CD4-positive, alpha-beta T cell treated with Interleukin-21 for 1 hour (primary cell): Measurements from ENCODE around the gene STIP1.

ENCODE experiments used
- DNase-seq: peaks from one replicate; pipeline ENCODE4 v3.0.0-alpha.2; 2020

The STIP1 gene

DNA sequence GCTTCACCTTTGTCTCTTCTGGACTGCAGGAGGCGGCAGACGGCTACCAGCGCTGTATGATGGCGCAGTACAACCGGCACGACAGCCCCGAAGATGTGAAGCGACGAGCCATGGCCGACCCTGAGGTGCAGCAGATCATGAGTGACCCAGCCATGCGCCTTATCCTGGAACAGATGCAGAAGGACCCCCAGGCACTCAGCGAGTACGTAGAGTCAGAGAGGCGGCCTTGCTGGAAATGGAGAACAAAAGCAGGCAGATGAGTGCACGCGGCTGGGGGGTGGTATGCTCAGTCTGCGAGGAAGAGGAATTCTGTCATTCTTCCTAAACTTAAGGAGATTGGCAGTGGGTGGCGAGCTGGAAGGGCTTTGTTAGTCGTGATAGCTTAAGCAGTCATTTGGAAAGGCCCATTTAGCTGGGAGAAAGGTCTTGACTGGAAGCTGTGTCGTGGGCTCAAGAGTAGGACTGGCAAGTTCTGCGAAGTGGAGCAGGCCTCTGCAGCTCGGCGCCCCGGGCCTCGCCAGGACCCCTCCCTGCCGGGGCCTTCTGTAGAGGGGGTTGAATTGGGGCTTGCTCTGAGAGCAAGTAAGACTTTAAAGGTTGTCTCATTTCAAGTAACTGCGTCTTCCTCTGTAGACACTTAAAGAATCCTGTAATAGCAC lies 17.6 kb downstream of the STIP1 start:
- no peak for DNase-seq

DNA sequence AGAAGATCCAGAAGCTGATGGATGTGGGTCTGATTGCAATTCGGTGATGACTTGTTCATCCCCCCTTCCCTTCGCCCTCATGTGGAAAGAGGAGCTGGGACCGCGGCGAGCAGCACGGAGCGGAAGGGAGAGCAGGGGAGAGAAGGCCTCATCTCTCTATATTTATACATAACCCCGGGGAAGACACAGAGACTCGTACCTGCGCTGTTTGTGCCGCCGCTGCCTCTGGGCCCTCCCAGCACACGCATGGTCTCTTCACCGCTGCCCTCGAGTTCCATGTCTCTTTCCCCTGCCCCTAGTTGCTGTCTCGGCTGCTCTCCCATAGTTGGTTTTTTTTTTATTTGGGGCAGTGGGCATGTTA lies 18.1 kb downstream of the STIP1 start:
- DNase-seq = no peak

DNA sequence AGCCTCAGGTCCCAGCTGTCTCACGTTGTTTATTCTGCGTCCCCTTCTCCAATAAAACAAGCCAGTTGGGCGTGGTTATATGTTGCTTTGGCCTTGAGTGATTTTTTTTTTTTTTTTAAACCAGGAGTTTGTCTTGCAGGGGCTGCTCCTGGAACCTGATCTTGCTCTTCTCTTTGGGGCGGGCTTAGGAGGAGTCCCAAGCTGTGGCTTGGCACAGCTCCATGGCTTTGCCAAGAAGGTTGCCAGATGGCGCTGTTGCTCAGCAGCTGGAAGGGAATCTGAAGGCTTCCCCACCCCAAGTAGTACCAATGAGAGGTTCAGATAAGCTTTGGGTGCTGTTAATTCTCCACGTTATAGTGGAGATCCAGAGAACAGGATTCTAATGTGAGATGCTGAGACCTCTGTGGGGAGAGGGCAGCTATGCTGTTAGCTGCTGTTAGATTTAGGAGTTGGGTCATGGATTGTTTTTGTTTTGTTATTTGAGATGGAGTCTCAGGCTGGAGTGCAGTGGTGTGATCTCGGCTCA lies 18.6 kb downstream of the STIP1 start:
- peak; percentile 90 for DNase-seq

DNA sequence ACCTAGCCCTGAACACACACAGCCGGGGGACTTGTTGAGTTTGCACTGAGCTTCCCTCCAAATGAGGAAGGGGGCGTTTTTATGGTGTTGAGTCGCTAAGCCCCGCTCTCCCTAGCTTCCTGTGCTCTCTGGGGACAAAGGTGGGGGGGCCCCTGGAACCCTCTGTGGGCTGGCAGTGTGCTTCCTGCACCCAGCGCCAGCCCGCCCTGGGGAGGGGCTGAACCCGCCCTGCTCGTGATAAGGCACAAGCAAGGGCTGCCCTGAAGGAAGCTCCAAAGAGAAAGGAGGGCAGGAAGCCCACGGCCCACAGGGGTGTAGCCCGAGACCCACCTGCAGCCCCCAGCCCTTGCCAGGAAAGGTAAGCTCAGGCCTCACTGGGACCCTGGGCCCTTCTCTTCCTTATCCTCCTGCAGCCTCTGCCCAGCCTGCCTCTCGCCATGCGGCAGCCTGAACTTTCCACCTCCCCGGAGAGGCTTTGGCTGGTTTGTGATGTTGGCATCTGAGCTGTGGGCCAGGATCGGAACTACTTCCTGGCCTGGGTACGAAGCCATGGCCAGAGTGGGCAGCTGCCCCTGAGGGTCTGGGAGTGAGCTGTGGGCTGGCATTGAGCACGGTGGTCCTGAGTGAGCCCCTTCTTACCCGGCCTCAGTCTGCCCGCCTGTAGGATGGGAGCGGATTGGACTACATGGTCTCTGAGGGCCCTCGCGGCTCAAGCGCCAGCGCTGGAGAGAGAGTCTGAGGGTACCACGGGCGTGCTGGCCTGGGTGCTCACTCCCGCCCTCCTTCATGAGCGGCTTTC lies 20.7 kb downstream of the STIP1 start, which contains the start of gene FERMT3:
FERMT3 (plus strand) TSS at position 265 of the 799 bp plus-strand sequence. CDS start 644 bp downstream, outside the sequence.
- peak; percentile 76 for DNase-seq

DNA sequence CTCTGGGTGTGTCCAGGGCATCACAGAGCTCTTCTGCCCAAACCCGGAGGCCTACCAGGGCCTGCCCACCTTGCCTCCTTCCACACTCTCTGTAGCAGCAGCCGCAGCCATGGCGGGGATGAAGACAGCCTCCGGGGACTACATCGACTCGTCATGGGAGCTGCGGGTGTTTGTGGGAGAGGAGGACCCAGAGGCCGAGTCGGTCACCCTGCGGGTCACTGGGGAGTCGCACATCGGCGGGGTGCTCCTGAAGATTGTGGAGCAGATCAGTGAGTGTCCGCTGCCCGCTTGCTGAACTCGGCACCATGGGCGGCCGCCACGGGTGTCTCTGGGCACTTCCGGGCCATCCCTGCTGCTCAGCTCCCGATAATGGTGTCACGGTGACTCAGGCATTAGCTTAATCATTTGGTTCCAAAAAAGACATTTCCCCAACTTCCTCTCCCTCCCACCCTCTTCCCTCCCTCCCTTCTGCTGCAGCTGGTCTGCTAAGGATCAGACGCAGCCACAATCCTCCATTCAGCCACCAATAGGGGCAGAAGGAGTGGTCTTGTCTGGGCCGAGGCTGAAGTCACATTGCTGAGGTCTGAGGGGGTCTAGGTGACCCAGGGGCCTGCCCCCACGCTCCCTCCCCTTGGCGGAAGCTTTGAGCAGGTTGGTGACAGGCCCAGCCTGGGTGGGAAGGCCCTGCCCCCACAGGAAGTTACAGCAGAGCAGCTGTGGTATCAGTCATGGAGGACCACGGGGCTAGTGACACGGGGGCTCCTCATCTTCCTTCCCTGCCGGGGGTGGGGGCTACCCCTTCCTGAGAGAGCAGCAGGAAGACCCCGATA lies 21.5 kb downstream of the STIP1 start:
- DNase-seq = peak; percentile 81

DNA sequence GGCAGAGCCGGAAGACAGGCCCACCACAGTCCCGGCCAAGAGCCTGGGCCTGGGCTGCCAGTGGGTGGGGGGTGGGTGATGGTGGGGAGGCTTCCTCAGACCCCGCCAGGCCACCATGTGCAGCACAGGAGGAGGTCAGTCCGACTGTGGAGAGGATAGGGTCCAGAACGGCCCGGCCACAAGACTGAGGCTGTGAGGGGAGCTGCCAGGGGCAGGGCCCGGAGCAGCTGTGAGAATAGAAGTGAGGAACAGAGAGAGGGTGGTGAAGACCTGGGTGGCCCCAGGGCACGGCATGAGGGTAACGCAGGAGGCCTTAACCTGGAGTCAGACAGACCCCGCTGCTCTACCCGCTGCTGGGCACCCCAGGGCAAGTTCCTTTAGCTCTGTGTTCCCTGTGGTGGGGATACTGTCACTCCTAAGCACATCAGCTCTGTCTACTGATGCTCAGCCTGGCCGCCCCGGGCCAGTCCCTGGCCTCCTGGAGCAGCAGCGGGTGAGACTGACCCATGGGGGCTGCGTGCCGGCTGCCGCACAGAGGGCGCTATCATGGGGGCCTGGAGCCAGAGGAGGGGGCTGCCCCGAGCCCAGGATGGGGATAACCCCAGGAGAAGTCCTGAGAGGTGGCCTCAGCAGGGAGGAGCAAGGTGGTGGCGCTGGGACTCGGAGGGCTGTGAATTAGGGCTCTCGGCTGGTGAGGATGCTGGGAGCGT lies 22.3 kb downstream of the STIP1 start:
- DNase-seq = no peak

DNA sequence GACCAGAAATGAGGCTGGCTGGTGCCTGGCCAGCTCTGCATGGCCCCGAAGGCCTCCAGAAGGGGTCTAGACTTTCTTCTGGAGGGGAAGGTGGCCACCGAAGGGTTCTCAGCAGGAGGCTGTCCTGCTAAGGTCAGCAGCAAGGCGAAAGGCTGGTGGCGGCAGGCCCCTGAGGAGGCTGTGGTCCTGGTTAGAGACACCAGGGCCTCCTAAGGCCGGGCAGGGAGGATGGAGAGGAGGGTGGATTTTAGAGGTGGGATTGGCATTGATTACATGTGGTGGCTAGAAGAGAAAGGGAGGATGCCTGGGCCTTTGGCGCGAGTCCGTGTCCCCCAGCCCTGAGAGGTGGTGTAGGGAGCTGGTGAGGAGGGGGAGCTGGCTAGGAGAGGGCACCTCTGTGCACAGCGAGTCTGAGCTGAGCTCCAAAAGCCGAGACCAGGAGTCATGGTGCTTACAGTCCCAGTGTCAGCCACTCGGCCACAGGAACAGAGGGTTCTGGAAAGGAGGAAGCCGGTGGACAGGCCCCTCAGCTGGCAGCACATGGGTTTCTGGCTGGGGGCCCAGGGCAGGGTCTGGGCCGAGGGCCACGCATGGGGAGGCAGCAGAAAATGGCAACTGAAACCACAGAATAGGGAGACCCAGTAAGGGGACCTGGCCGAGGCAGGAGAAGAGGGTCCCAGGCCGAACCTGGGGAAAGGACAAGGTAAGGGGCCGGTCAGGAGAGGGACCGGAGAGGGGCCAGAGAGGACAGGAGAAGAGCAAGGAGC lies 23.0 kb downstream of the STIP1 start:
- DNase-seq = no peak

DNA sequence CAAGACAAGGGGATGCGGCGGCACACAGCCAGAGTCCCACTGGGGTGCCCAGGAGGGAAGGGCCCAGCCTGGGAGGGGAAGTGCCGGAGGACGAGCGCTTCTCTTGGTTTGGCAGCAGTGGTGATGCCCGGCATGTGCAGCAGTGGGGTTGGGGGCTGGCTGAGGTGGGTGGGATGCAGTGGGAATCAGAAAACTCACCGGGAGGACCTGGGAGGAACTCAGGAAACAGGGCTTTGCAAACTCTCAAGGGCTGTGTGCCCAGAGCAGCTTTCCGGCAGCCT lies 23.5 kb downstream of the STIP1 start:
- no peak for DNase-seq

DNA sequence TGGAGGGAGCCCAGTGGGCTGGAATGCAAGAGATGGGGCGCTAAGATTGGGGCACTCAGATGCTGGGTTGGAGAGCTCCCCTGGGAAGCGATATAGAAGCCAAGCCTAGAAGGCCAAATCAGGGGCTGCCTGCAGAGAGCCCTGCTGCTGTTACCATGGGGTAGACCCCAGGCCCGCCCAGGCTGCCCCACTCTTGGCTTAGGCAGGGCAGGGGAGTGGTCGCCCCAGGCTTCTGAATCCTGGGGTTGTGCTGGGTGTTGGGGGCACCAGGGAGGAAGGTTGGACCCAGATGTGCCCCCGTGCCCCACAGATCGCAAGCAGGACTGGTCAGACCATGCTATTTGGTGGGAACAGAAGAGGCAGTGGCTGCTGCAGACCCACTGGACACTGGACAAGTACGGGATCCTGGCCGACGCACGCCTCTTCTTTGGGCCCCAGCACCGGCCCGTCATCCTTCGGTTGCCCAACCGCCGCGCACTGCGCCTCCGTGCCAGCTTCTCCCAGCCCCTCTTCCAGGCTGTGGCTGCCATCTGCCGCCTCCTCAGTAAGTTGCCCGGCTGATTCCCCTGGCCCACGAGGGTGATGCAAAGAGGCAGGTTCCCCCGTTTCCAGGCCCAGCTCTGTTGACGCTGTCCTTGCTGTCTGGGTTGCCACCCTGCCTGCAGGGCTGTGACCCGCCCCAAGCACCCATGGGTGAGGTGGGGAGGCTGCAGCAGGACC lies 24.5 kb downstream of the STIP1 start:
- no peak for DNase-seq

DNA sequence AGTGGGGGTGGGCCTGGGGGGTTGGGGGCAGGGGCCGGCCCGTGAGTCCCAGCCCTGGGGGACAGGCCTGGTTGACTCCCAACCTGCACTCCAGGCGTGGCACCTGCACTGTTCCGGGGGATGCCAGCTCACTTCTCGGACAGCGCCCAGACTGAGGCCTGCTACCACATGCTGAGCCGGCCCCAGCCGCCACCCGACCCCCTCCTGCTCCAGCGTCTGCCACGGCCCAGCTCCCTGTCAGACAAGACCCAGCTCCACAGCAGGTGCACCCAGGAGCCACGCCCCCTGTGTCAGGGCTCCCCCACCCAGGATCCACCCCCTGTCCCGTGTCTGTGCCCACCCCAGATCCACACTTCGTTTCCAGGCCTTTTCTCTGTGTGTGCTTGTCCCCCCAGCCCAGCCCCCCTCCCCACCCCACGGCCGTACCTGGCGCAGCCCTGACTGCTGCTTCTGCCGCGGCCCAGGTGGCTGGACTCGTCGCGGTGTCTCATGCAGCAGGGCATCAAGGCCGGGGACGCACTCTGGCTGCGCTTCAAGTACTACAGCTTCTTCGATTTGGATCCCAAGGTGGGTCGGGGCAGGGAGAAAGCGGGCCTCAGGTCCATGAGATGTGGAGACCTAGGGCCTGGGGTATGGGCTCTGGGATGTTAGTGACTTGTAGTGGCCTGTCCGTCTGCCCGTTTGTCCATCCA lies 25.4 kb downstream of the STIP1 start:
- no peak for DNase-seq

DNA sequence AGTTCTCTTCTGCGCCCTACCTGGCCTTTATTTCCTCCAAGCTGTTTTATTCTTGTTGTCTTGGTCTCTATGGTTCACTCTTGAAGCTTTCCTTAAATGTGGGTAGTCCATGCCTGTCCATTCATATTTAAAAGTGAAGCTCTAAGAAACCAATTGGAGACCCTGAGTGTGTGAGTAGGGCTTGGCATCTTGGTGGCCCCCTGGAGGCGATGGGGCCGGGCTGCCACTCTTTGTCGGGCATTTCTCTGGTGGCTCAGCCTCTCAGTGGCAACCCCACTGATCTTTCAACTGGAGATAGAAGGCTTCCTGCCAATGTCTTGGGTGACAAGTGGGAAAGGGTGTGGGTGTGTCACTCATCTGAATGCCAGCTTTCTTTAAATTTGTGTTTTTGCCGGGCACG lies 30.9 kb downstream of the STIP1 start:
- no peak for DNase-seq

DNA sequence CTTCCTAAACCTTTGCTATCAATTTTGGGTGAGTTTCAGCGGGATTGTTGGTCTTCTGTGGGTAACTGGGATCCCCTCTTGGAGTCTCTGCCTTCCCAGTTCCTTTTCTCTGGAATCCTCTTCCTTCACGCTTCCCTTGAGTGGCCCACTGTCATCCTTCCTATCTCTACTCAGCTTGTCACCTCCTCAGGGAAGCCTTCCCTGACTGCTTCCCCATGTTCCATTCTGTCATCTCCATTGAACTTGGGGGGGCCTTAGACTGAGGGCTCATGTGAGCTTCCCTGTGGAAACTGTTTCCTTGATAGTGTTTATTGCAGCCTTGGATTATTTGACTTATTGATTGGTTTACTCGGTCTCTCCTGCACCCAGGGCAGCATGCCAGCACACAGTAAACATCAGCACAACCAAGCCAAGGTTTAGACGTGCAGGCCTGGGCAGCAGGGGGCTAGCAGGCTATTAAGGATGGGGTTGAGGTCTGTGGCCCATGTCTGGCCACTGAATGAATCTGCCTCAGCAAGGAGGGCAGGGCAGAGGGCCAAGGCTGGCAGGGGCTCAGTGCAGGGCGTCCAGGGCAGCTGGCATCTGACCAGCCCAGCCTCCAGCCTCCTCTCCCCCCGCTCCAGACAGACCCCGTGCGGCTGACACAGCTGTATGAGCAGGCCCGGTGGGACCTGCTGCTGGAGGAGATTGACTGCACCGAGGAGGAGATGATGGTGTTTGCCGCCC lies 32.8 kb downstream of the STIP1 start:
- no peak for DNase-seq

DNA sequence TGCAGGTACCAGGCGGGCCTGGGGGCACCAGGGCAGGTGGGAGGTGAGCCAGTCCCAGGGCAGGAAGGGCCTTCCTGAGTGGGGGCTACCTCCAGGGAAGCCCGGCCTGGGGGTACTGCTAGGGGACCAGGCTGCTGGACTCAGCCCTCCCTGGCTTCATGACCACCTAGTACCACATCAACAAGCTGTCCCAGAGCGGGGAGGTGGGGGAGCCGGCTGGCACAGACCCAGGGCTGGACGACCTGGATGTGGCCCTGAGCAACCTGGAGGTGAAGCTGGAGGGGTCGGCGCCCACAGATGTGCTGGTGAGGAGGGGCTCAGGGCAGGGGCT lies 33.3 kb downstream of the STIP1 start:
- DNase-seq = no peak

DNA sequence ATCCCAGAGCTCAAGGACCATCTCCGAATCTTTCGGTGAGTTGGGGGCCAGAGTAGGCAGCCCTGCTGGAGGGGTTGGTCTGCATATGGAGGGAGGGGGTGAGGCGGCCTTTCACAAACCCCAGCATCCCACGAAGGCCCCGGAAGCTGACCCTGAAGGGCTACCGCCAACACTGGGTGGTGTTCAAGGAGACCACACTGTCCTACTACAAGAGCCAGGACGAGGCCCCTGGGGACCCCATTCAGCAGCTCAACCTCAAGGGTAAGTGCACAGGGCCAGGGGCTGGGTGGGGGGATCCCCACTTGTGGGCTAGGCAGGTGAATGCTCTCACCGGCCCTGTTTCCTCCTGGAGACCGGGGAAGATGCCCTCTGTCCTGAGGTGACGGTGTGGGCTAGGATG lies 33.8 kb downstream of the STIP1 start:
- DNase-seq = no peak

DNA sequence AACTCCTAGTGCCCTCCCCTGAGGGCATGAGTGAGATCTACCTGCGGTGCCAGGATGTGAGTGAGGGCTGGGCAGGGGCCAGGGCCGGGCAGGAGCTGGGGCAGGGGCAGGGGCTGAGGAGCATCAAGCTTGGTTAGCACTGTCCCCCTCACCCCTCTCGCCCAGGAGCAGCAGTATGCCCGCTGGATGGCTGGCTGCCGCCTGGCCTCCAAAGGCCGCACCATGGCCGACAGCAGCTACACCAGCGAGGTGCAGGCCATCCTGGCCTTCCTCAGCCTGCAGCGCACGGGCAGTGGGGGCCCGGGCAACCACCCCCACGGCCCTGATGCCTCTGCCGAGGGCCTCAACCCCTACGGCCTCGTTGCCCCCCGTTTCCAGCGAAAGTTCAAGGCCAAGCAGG lies 34.3 kb downstream of the STIP1 start:
- DNase-seq = no peak

DNA sequence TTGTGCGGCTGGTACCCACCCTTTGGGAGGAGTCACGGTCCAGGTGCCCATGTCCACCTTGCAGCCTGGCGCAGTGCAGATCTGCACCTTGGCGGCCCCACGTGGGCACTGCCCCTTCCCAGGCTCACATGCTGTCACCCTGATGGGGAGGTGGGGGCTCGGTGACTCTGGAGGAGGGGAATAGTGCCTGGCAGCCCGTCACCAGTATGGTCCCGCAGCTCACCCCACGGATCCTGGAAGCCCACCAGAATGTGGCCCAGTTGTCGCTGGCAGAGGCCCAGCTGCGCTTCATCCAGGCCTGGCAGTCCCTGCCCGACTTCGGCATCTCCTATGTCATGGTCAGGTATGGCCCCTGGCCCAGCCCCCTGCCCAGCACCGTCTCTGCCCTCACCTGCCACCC lies 34.8 kb downstream of the STIP1 start:
- DNase-seq = no peak

DNA sequence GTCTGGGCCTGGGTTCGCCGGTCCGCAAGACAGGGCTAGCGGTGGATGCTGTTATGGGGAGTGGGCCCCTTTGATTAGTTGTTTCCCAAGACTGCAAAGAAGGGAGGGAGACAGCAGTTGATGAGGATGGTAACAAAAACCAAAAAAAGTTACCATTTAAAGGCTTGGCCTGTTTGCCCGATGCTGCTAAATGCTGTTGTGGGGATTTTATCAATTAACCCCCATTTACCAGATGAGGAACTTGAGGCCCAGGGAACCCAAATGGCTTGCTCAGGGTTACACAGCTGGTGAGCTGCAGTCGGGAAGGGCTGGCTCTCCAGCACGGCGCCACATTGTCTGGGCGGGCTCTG lies 36.7 kb downstream of the STIP1 start:
- no peak for DNase-seq

DNA sequence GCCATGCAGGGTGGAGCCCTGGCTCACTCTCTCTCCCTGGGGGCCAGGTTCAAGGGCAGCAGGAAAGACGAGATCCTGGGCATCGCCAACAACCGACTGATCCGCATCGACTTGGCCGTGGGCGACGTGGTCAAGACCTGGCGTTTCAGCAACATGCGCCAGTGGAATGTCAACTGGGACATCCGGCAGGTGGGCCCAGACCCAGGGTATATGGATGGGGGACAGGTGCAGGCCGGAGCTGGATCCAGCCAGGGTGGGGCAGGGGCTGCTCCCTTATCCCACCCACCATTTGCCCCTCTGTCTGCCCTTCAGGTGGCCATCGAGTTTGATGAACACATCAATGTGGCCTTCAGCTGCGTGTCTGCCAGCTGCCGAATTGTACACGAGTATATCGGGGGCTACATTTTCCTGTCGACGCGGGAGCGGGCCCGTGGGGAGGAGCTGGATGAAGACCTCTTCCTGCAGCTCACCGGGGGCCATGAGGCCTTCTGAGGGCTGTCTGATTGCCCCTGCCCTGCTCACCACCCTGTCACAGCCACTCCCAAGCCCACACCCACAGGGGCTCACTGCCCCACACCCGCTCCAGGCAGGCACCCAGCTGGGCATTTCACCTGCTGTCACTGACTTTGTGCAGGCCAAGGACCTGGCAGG lies 37.2 kb downstream of the STIP1 start:
- DNase-seq = no peak

DNA sequence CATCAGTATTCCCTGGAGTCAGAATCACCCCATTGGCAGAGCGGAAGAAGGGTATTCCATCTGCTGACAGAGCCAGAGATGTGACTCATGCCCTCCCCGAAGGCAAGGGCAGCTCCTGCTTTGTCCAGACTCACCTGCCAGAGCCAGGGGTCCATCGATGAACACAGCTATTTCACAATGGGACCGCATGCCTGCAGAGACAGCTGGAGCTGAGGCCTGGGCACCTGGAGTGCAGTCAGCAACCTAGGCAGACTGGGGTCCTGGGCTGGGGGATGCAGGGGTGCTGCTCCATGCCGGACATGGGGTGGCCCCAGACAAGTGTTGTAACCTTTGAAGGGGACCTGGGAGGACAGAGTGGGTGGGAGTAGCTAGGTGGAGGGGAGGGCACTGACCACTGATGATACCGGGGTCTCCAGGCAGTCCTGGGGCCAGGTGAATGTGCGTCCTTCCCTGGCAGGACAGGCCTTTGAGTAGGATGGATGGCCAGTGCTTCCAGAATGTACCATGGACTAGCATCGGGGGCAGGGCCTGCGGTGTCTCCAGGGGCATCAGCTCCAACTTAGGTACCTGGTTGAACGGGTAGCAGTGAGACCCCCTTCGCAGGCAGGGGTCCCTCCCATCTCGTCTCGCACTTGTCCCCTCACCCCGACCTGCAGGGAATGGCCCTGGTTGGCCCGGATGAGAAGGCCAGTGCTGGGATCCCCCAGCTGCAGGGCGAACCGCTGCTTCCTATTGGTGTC lies 38.4 kb downstream of the STIP1 start:
- DNase-seq = no peak
